Activated CD4-positive, alpha-beta memory T cell treated with anti-CD3 and anti-CD28 coated beads, Interleukin-2, amount 10 ng/mL, durations not matched to agents 7 days and 5 days (primary cell): Measurements from ENCODE around the gene ZNF540. TPM values are rescaled to one million over a fixed set of nuclear protein-coding genes. Genes with fewer than 3 reads are reported as not detected.

Experiments
- CTCF ChIA-PET: fragments of 350-600 bp; sonication (Branson Sonifier 250); formaldehyde crosslinking; loops from one replicate; lab custom pipeline; 2021; ENCODE audit warnings: antibody characterized with exemption, inconsistent platforms; lab: Charles Lee
- POLR2A ChIA-PET: fragments of 350-600 bp; sonication (Branson Sonifier 250); formaldehyde crosslinking; loops from one replicate; lab custom pipeline; 2021; ENCODE audit warnings: antibody characterized with exemption; lab: Charles Lee
- DNase-seq: peaks from one replicate; pipeline ENCODE4 v3.0.0-alpha.2; 2020
- H3K27ac Mint-ChIP-seq: one replicate; pipeline ENCODE4 v1.8.0; 2021; ENCODE audit warnings: mild to moderate bottlenecking, mixed read lengths
- H3K27me3 Mint-ChIP-seq: one replicate; pipeline ENCODE4 v1.8.0; 2021; ENCODE audit warnings: mixed read lengths
- H3K36me3 Mint-ChIP-seq: one replicate; pipeline ENCODE4 v1.8.0; 2021; ENCODE audit warnings: low read depth, mixed read lengths
- H3K4me1 Mint-ChIP-seq: one replicate; pipeline ENCODE4 v1.8.0; 2021; ENCODE audit warnings: mixed read lengths
- H3K4me3 Mint-ChIP-seq: one replicate; pipeline ENCODE4 v1.8.0; 2021; ENCODE audit warnings: mild to moderate bottlenecking, mixed read lengths
- H3K9me3 Mint-ChIP-seq: one replicate; pipeline ENCODE4 v1.8.0; 2021; ENCODE audit warnings: mixed read lengths
- total RNA-seq, 2 experiments: library from RNA; stranded (reverse); gene quantifications; one replicate each; pipeline ENCODE4 v1.2.3, GENCODE V29; 2021

Gene ZNF540
- 1 to 10 TPM; 1.4 to 1.5 TPM for total RNA-seq

GRCh38 chr19:37594304-37594981, at the start of gene ZNF540, which contains the start of gene ZNF571:
Gene ZNF540 (plus strand): TSS chr19:37594876. CDS start chr19:37598448, 3,572 bp downstream.
Gene ZNF571 (minus strand): TSS chr19:37594792. CDS start chr19:37586676, 8,116 bp downstream.
- CTCF ChIA-PET: interaction anchor here (0.7 to 1.6 kb wide), 5 partner anchors 11 to 679 kb away, joined by 3 to 7 read pairs (median 3); partner anchors contain the start of genes ZNF527, ZNF568, ZNF573 and ZNF829
- peak within 1 kb of the TSS; percentile 90 for H3K4me3 Mint-ChIP-seq
- H3K27me3 Mint-ChIP-seq: no peaks in the 10 kb centered on the region
- H3K36me3 Mint-ChIP-seq: peaks cover 12% of the 10 kb centered on the region
- H3K27ac Mint-ChIP-seq: peak within 1 kb of the TSS; percentile 80
- H3K4me1 Mint-ChIP-seq: peaks cover 17% of the 10 kb centered on the region
- H3K9me3 Mint-ChIP-seq: peaks cover 29% of the 10 kb centered on the region
- POLR2A ChIA-PET: interaction anchor here (0.7 to 2.6 kb wide), 8 partner anchors 61 to 907 kb away, joined by 4 to 11 read pairs (median 5); partner anchors contain the start of genes ZFP30, ZNF383, ZNF527 and ZNF567
- DNase-seq: peak; percentile 91

- H3K4me3 Mint-ChIP-seq: peak overlapping the region; percentile 93
- H3K36me3 Mint-ChIP-seq: peaks cover 26% of the 10 kb centered on the region
- H3K27ac Mint-ChIP-seq: peak overlapping the region; percentile 85
- DNase-seq: peak; percentile 76
- no peaks in the 10 kb centered on the region for H3K27me3 Mint-ChIP-seq
- CTCF ChIA-PET: interaction anchor here (0.6 to 1.0 kb wide), 3 partner anchors 43 to 381 kb away, joined by 3 read pairs; partner anchors contain the start of genes ZNF527, ZNF540 and ZNF571
- H3K4me1 Mint-ChIP-seq: peaks cover 8% of the 10 kb centered on the region
- peaks cover 53% of the 10 kb centered on the region for H3K9me3 Mint-ChIP-seq
- POLR2A ChIA-PET: interaction anchor here (0.8 to 1.9 kb wide), 5 partner anchors 44 to 946 kb away, joined by 3 to 5 read pairs (median 3); partner anchors contain the start of genes ZNF382, ZNF570 and ZNF793
These were observed 43.3 kb upstream of the ZNF540 start for GRCh38 chr19:37551129-37551993.

GRCh38 chr19:37563518-37563917, 31.2 kb upstream of the ZNF540 start:
- ChIA-PET CTCF (no interaction called here), POLR2A (no interaction called here)
- Mint-ChIP-seq H3K27ac (no peak overlapping the region), H3K9me3 (peaks cover 69% of the 10 kb centered on the region), H3K36me3 (peaks cover 34% of the 10 kb centered on the region), H3K27me3 (no peaks in the 10 kb centered on the region), H3K4me3 (no peak overlapping the region), H3K4me1 (no peaks in the 10 kb centered on the region)
- no peak for DNase-seq

GRCh38 chr19:37564624-37565369, 29.9 kb upstream of the ZNF540 start:
- no peak for DNase-seq
- Mint-ChIP-seq H3K4me1 (no peaks in the 10 kb centered on the region), H3K9me3 (peaks cover 71% of the 10 kb centered on the region), H3K4me3 (no peak overlapping the region), H3K36me3 (peaks cover 36% of the 10 kb centered on the region), H3K27me3 (no peaks in the 10 kb centered on the region), H3K27ac (no peak overlapping the region)
- CTCF ChIA-PET: no interaction called here
- POLR2A ChIA-PET: no interaction called here

- no peaks in the 10 kb centered on the region for H3K4me1 Mint-ChIP-seq
- peaks cover 39% of the 10 kb centered on the region for H3K36me3 Mint-ChIP-seq
- H3K4me3 Mint-ChIP-seq: no peak overlapping the region
- no peaks in the 10 kb centered on the region for H3K27me3 Mint-ChIP-seq
- no peak overlapping the region for H3K27ac Mint-ChIP-seq
- POLR2A ChIA-PET: no interaction called here
- CTCF ChIA-PET: no interaction called here
- DNase-seq: no peak
- H3K9me3 Mint-ChIP-seq: peaks cover 76% of the 10 kb centered on the region
These were observed 29.4 kb upstream of the ZNF540 start for GRCh38 chr19:37565370-37565669.

GRCh38 chr19:37572203-37572602, 22.5 kb upstream of the ZNF540 start:
- no peak overlapping the region for H3K4me3 Mint-ChIP-seq
- H3K27ac Mint-ChIP-seq: no peak overlapping the region
- H3K27me3 Mint-ChIP-seq: no peaks in the 10 kb centered on the region
- peaks cover 62% of the 10 kb centered on the region for H3K9me3 Mint-ChIP-seq
- H3K4me1 Mint-ChIP-seq: no peaks in the 10 kb centered on the region
- ChIA-PET POLR2A (no interaction called here), CTCF (no interaction called here)
- H3K36me3 Mint-ChIP-seq: peaks cover 27% of the 10 kb centered on the region
- no peak for DNase-seq

GRCh38 chr19:37583340-37583739, 11.3 kb upstream of the ZNF540 start:
- peaks cover 44% of the 10 kb centered on the region for H3K36me3 Mint-ChIP-seq
- H3K9me3 Mint-ChIP-seq: peaks cover 53% of the 10 kb centered on the region
- H3K27me3 Mint-ChIP-seq: no peaks in the 10 kb centered on the region
- no peaks in the 10 kb centered on the region for H3K4me1 Mint-ChIP-seq
- no peak for DNase-seq
- H3K27ac Mint-ChIP-seq: no peak overlapping the region
- H3K4me3 Mint-ChIP-seq: no peak overlapping the region
- ChIA-PET POLR2A (no interaction called here), CTCF (no interaction called here)

- DNase-seq: no peak
- POLR2A ChIA-PET: interaction anchor here (0.7 to 2.6 kb wide), 7 partner anchors 61 to 907 kb away, joined by 4 to 11 read pairs (median 5); partner anchors contain the start of genes ZFP30, ZNF383, ZNF527 and ZNF567
- Mint-ChIP-seq H3K27ac (peak overlapping the region; percentile 80), H3K9me3 (peaks cover 32% of the 10 kb centered on the region), H3K4me1 (peaks cover 17% of the 10 kb centered on the region), H3K36me3 (peaks cover 12% of the 10 kb centered on the region), H3K4me3 (peak overlapping the region; percentile 90), H3K27me3 (no peaks in the 10 kb centered on the region)
- CTCF ChIA-PET: interaction anchor here (1.0 to 1.6 kb wide), 2 partner anchors 223 to 678 kb away, joined by 3 to 7 read pairs; partner anchors contain the start of genes ZNF527, ZNF568 and ZNF829
These were observed 726 bp upstream of the ZNF540 start for GRCh38 chr19:37593996-37594303.

GRCh38 chr19:37594982-37595382, 306 bp downstream of the ZNF540 start:
- Mint-ChIP-seq H3K27ac (peak overlapping the region; percentile 80), H3K27me3 (no peaks in the 10 kb centered on the region), H3K9me3 (peaks cover 32% of the 10 kb centered on the region), H3K4me1 (peaks cover 17% of the 10 kb centered on the region), H3K36me3 (peaks cover 12% of the 10 kb centered on the region), H3K4me3 (peak overlapping the region; percentile 90)
- ChIA-PET POLR2A (interaction anchor here (1.2 to 2.6 kb wide), 7 partner anchors 60 to 908 kb away, joined by 4 to 11 read pairs (median 5); partner anchors contain the start of genes ZFP30, ZNF527, ZNF567 and ZNF569), CTCF (interaction anchor here (0.6 to 1.6 kb wide), 6 partner anchors 10 to 277 kb away, joined by 3 to 7 read pairs (median 3); partner anchors contain the start of genes ZNF527 and ZNF573)
- DNase-seq: peak; percentile 61

GRCh38 chr19:37635076-37636056, 40.7 kb downstream of the ZNF540 start:
- ChIA-PET POLR2A (no interaction called here), CTCF (no interaction called here)
- Mint-ChIP-seq H3K4me3 (no peak overlapping the region), H3K4me1 (no peaks in the 10 kb centered on the region), H3K27me3 (no peaks in the 10 kb centered on the region), H3K36me3 (peaks cover 51% of the 10 kb centered on the region), H3K27ac (no peak overlapping the region), H3K9me3 (peaks cover 57% of the 10 kb centered on the region)
- DNase-seq: no peak

GRCh38 chr19:37654118-37654517, 59.4 kb downstream of the ZNF540 start:
- no peak for DNase-seq
- Mint-ChIP-seq H3K4me3 (peak overlapping the region; percentile 93), H3K9me3 (peaks cover 15% of the 10 kb centered on the region), H3K36me3 (peaks cover 54% of the 10 kb centered on the region), H3K27me3 (no peaks in the 10 kb centered on the region), H3K27ac (peak overlapping the region; percentile 94), H3K4me1 (peaks cover 27% of the 10 kb centered on the region)
- ChIA-PET POLR2A (interaction anchor here (0.9 to 1.6 kb wide), 3 partner anchors 10 to 185 kb away, joined by 3 to 7 read pairs (median 4); partner anchors contain the start of genes ZNF570 and ZNF793), CTCF (no interaction called here)
